Left colon (tissue), 2 donors: ENCODE results near the gene NAT14. TPM values are rescaled to one million over a fixed set of nuclear protein-coding genes. Genes with fewer than 3 reads are reported as not detected.

Source experiments
- ATAC-seq: fragments of 200-7000 bp; cut with Tn5 transposase; one replicate; pipeline ENCODE4 v1.9.1; 2020; ENCODE audit warnings: mild to moderate bottlenecking, moderate library complexity
- DNase-seq, 2 donors: peaks; one replicate each; pipeline ENCODE4 v3.0.0-alpha.2; 2020
- intact Hi-C, 2 donors: fragments of 100-400 bp; cut with DNase I in 1 of 2; cut with micrococcal nuclease in 1 of 2; formaldehyde crosslinking; loops; one replicate each; pipeline versions ENCODE4 v1.11.2 to v1.14.0; 2022; cut with DNase I, micrococcal nuclease
- total RNA-seq, 2 donors: library from RNA; stranded (reverse); fragmentation: NEBNext Ultra II Directional; extraction: Animal tissue kit (Norgen Biotek cat#: 25700); gene quantifications; one replicate each; pipeline ENCODE4 v1.2.1, GENCODE V29; 2021
- donor health status: DM: no; HTN: no; CAD: no.
- donor health status: DM: yes; HTN: yes; CAD: no.

NAT14 gene
- total RNA-seq, 2 donors from 2014 or later = 4.0 to 4.8 TPM

- peak in 1 of 2 donors; percentile 21 for DNase-seq
Measured at GRCh38 chr19:55482156-55482961, 2.6 kb upstream of the NAT14 start.

GRCh38 chr19:55482967-55483705, 1.9 kb upstream of the NAT14 start:
- peak in 1 of 2 donors; percentile 14 for DNase-seq
- no peak for ATAC-seq
- intact Hi-C loops = no loop called here

More at GRCh38 chr19:55482156-55482961, 2.6 kb upstream of the NAT14 start:
- intact Hi-C loops = no loop called here
- ATAC-seq = no peak

- intact Hi-C loops = no loop called here
- no peak for ATAC-seq
- DNase-seq = peak in 1 of 2 donors; percentile 27
Measured at GRCh38 chr19:55483706-55484592, 1.0 kb upstream of the NAT14 start.

GRCh38 chr19:55485439-55486011, 537 bp downstream of the NAT14 start:
- intact Hi-C loops = no loop called here
- ATAC-seq = no peak
- DNase-seq = peak in 1 of 2 donors; percentile 28

GRCh38 chr19:55486043-55486970, 1.3 kb downstream of the NAT14 start:
- peak in 1 of 2 donors; percentile 27 for DNase-seq
- ATAC-seq = no peak

GRCh38 chr19:55486971-55487923, 2.3 kb downstream of the NAT14 start:
- intact Hi-C loops = no loop called here
- ATAC-seq (no peak), DNase-seq (peak; percentile 41 to 72)

More at GRCh38 chr19:55486043-55486970, 1.3 kb downstream of the NAT14 start:
- intact Hi-C loops = no loop called here

- intact Hi-C loops = no loop called here
- peak in 1 of 2 donors; percentile 59 for DNase-seq
Measured at GRCh38 chr19:55487924-55488687, 3.1 kb downstream of the NAT14 start, which contains the start of gene SSC5D. Gene SSC5D (plus strand): TSS chr19:55488436. CDS start chr19:55488590, 154 bp downstream.

GRCh38 chr19:55488986-55489710, 4.2 kb downstream of the NAT14 start:
- no peak for ATAC-seq
- intact Hi-C loops = no loop called here
- DNase-seq = peak in 1 of 2 donors; percentile 30

More at GRCh38 chr19:55487924-55488687, 3.1 kb downstream of the NAT14 start, which contains the start of gene SSC5D:
- ATAC-seq = no peak

GRCh38 chr19:55489711-55490477, 4.9 kb downstream of the NAT14 start:
- DNase-seq (peak in 1 of 2 donors; percentile 24), ATAC-seq (no peak)
- intact Hi-C loops = no loop called here

- DNase-seq = no peak
- intact Hi-C loops = no loop called here
- no peak for ATAC-seq
Measured at GRCh38 chr19:55490478-55491432, 5.8 kb downstream of the NAT14 start.

GRCh38 chr19:55491546-55492360, 6.8 kb downstream of the NAT14 start:
- ATAC-seq = no peak
- intact Hi-C loops = no loop called here
- no peak for DNase-seq

- ATAC-seq = no peak
- DNase-seq = no peak
- intact Hi-C loops = no loop called here
Measured at GRCh38 chr19:55492362-55492944, 7.5 kb downstream of the NAT14 start.
